OCI-LY1 (cell line): ENCODE data around the gene LRRC41.
A peak's percentile ranks its signal among the peaks of the same experiment; 100 is the strongest.

Source experiments
- H2AFZ ChIP-seq: fragments of 200-600 bp; sonication (generic), shearing (Covaris generic); 2 replicates; pipeline ENCODE4 v1.6.0; 2014; ENCODE audit warnings: antibody characterized with exemption, mild to moderate bottlenecking, low read length
- H3F3A ChIP-seq: fragments of 200-600 bp; sonication (generic), shearing (Covaris generic); 2 replicates; pipeline ENCODE4 v1.6.0; 2014; ENCODE audit warnings: mild to moderate bottlenecking, antibody characterized with exemption, low read length, moderate library complexity; ENCODE audit not compliant: insufficient read depth
- H3K27ac ChIP-seq: fragments of 200-600 bp; sonication (generic); 2 replicates; pipeline ENCODE4 v1.5.1; 2014; ENCODE audit warnings: low read length, mixed run types, mild to moderate bottlenecking, low read depth; ENCODE audit not compliant: poor library complexity, severe bottlenecking
- H3K27me3 ChIP-seq: fragments of 200-600 bp; sonication (generic); 2 replicates; pipeline ENCODE4 v1.6.0; 2014; ENCODE audit warnings: antibody characterized with exemption, mild to moderate bottlenecking, low read length, moderate library complexity; ENCODE audit not compliant: insufficient read depth
- H3K36me3 ChIP-seq: fragments of 200-600 bp; sonication (generic); 2 replicates; pipeline ENCODE4 v1.6.1; 2014; ENCODE audit warnings: mild to moderate bottlenecking, antibody characterized with exemption, low read length, moderate library complexity, mixed read lengths; ENCODE audit not compliant: insufficient read depth
- H3K4me1 ChIP-seq: fragments of 200-600 bp; sonication (generic); 2 replicates; pipeline ENCODE4 v1.5.1; 2014; ENCODE audit warnings: mild to moderate bottlenecking, low read length, moderate library complexity; ENCODE audit not compliant: insufficient read depth, severe bottlenecking
- H3K4me2 ChIP-seq: fragments of 200-600 bp; sonication (generic), shearing (Covaris generic); 2 replicates; pipeline ENCODE4 v1.6.1; 2014; ENCODE audit warnings: low read length
- H3K4me3 ChIP-seq: fragments of 200-600 bp; sonication (generic); 2 replicates; pipeline ENCODE4 v1.5.1; 2014; ENCODE audit warnings: low read length, low read depth, mild to moderate bottlenecking, mixed read lengths; ENCODE audit not compliant: poor library complexity, severe bottlenecking
- H3K79me2 ChIP-seq: fragments of 200-600 bp; shearing (Covaris generic); 2 replicates; pipeline ENCODE4 v1.6.1; 2016; ENCODE audit warnings: mixed run types, low read length, mixed read lengths; ENCODE audit not compliant: insufficient read depth
- H3K9ac ChIP-seq: fragments of 200-600 bp; sonication (generic), shearing (Covaris generic); 2 replicates; pipeline ENCODE4 v1.6.1; 2014; ENCODE audit warnings: mild to moderate bottlenecking, low read length, mixed read lengths
- H3K9me2 ChIP-seq: fragments of 200-600 bp; sonication (generic), shearing (Covaris generic); 2 replicates; pipeline ENCODE4 v1.6.1; 2014; ENCODE audit warnings: low read depth, mild to moderate bottlenecking, low read length, mixed read lengths
- H3K9me3 ChIP-seq: fragments of 200-600 bp; shearing (Covaris generic); 2 replicates; pipeline ENCODE4 v1.6.1; 2014; ENCODE audit warnings: low read length, mixed read lengths
- H4K20me1 ChIP-seq: fragments of 200-600 bp; sonication (generic), shearing (Covaris generic); 2 replicates; pipeline ENCODE4 v1.6.0; 2016; ENCODE audit warnings: mild to moderate bottlenecking, low read length; ENCODE audit not compliant: insufficient read depth
- EZH2 ChIP-seq: fragments of 200-600 bp; sonication (generic), shearing (Covaris generic); IDR thresholded peaks from 2 replicates; pipeline ENCODE4 v1.8.0; 2017; ENCODE audit warnings: borderline replicate concordance, mixed run types, mild to moderate bottlenecking, antibody characterized with exemption, low read length, moderate library complexity, mixed read lengths
- TF ChIP-seq, protein P1 (sequence below): fragments of 200-600 bp; sonication (generic), shearing (Covaris generic); IDR thresholded peaks from 2 replicates; pipeline ENCODE4 v1.5.1; 2017; ENCODE audit warnings: mild to moderate bottlenecking, antibody characterized with exemption, low read length, moderate library complexity, mixed read lengths

The LRRC41 gene

DNA sequence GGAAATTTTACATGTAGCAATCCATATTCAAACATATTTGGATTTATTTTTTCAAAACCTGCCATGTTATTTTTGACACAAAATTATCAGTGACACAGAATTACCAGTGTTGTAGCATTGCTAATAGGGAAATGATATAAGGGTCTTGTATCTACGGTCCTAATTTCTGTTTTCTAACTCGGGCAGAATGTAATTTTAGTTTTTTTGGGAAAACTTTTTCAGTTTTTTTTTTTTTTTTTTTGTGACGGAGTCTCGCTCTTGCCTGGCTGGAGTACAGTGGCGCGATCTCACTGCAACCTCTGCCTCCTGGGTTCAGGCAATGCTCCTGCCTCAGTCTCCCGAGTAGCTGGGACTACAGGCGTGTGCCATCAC, 2.7 kb upstream of the LRRC41 start:
- no peak overlapping the region for H3K27ac ChIP-seq
- no peaks in the 10 kb centered on the region for H3K9me2 ChIP-seq
- H3K9ac ChIP-seq, result peak overlapping the region; percentile 70
- no peaks in the 10 kb centered on the region for H3K27me3 ChIP-seq
- peaks cover 40% of the 10 kb centered on the region for H3K36me3 ChIP-seq
- no peaks in the 10 kb centered on the region for H3F3A ChIP-seq
- TF ChIP-seq, protein P1, sequence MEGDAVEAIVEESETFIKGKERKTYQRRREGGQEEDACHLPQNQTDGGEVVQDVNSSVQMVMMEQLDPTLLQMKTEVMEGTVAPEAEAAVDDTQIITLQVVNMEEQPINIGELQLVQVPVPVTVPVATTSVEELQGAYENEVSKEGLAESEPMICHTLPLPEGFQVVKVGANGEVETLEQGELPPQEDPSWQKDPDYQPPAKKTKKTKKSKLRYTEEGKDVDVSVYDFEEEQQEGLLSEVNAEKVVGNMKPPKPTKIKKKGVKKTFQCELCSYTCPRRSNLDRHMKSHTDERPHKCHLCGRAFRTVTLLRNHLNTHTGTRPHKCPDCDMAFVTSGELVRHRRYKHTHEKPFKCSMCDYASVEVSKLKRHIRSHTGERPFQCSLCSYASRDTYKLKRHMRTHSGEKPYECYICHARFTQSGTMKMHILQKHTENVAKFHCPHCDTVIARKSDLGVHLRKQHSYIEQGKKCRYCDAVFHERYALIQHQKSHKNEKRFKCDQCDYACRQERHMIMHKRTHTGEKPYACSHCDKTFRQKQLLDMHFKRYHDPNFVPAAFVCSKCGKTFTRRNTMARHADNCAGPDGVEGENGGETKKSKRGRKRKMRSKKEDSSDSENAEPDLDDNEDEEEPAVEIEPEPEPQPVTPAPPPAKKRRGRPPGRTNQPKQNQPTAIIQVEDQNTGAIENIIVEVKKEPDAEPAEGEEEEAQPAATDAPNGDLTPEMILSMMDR, result no peak
- TF ChIP-seq EZH2, result no peak
- no peaks in the 10 kb centered on the region for H4K20me1 ChIP-seq
- H3K4me3 ChIP-seq, result peak overlapping the region; percentile 98
- peaks cover 35% of the 10 kb centered on the region for H3K4me1 ChIP-seq
- no peak overlapping the region for H2AFZ ChIP-seq
- peaks cover 54% of the 10 kb centered on the region for H3K79me2 ChIP-seq
- H3K9me3 ChIP-seq, result no peaks in the 10 kb centered on the region
- peak overlapping the region; percentile 90 for H3K4me2 ChIP-seq

DNA sequence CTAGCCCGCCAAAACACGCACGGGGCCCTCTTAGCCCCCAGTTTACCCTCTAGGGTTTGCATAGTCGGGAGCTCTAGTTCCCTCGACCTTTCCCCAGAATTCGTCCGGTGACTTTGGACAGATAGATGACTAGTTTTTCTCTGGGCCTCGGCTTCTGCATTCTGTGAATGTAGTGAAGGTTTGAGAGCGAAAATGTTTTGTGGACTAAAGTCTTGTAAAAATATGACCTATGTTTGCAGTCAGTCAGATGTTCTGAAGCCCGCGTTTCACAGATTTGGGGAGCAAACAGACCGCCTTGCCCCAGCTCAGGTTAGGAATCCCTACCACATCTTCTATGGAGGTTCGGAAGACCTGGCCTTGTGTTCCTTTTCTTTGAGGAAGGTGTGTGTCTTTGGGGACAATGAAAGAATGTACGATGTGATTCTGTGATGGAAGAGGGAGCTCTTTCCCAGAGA, 483 bp upstream of the LRRC41 start:
- H2AFZ ChIP-seq, result no peak overlapping the region
- no peaks in the 10 kb centered on the region for H3K9me3 ChIP-seq
- H3K4me3 ChIP-seq, result peak overlapping the region; percentile 98
- no peaks in the 10 kb centered on the region for H4K20me1 ChIP-seq
- H3K27ac ChIP-seq, result peak overlapping the region; percentile 87
- H3K9ac ChIP-seq, result peak overlapping the region; percentile 99
- H3K79me2 ChIP-seq, result peaks cover 53% of the 10 kb centered on the region
- peak overlapping the region; percentile 87 for H3K4me2 ChIP-seq
- TF ChIP-seq EZH2, result no peak
- TF ChIP-seq, protein P1, result no peak
- no peaks in the 10 kb centered on the region for H3F3A ChIP-seq
- peaks cover 38% of the 10 kb centered on the region for H3K4me1 ChIP-seq
- H3K36me3 ChIP-seq, result peaks cover 21% of the 10 kb centered on the region; the same call in 1 of the 2 replicates
- H3K27me3 ChIP-seq, result no peaks in the 10 kb centered on the region
- no peaks in the 10 kb centered on the region for H3K9me2 ChIP-seq

DNA sequence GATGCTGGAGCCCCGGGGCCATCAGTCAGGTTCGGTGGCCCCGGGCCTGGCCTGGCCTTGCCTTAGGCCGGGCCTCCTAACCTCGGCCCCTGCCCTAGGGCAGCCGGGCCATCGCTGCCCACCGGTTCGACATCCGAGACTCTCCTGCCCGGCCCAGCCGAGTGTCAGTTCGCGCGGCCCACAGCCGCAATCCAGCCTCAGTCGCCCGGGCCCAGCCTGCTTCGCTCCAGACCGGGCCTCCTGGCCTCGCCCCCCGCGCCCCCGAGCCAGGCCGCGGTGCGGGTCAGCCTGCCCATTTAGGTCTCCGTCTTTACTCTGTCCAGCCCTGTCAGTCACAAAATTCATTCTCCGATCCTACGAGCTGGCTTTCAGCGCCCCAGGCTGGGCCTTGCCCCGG, 777 bp downstream of the LRRC41 start:
- Histone ChIP-seq H3K9me2 (no peaks in the 10 kb centered on the region), H3K36me3 (peaks cover 13% of the 10 kb centered on the region; the same call in 1 of the 2 replicates), H3K4me1 (peaks cover 30% of the 10 kb centered on the region), H3K79me2 (peaks cover 40% of the 10 kb centered on the region), H3K27ac (no peak overlapping the region), H3K4me3 (peak overlapping the region; percentile 98), H3F3A (no peaks in the 10 kb centered on the region), H3K9ac (peak overlapping the region; percentile 99), H4K20me1 (no peaks in the 10 kb centered on the region), H3K27me3 (no peaks in the 10 kb centered on the region), H3K4me2 (peak overlapping the region; percentile 87), H3K9me3 (no peaks in the 10 kb centered on the region), H2AFZ (0 out of 2 replicates have a peak overlapping the region, but pooled peaks have one; percentile 16)
- TF ChIP-seq, protein P1, result no peak
- no peak for TF ChIP-seq EZH2
